ENCODE results near the gene GPR21.

GRCh38 chr9:123065196-123065595, 31.7 kb downstream of the GPR21 start:
- TF ChIP-seq POLR2AphosphoS5 (IDR thresholded peaks at IDR 0.05; ENCODE audit: low read depth, low read length): no peak
- no peak for TF ChIP-seq TAF1 (IDR thresholded peaks at IDR 0.05; ENCODE audit: borderline replicate concordance, low read depth, low read length)

All from GM12892 (cell line).